ENCODE measurements around the gene HTRA1. TPM values are rescaled to one million over a fixed set of nuclear protein-coding genes. Genes with fewer than 3 reads are reported as not detected.

Gene HTRA1
- total and polyA plus RNA-seq, 10 donors, result 18.3 to 63.7 (median 35.3) TPM

Small RNAs within 50 kb of the gene (microRNA-seq; reads per million reads assigned to microRNA genes)
- gene MIR3941, result 0 to 0.70 (median 0.28) reads per million in 3 donors

Small RNAs within 50 kb of the gene (small RNA-seq; reads per million reads assigned to genes)
- gene MIR3941, result 0 reads per million in 4 donors

Other genes with a start within 250 kb of the HTRA1 start
- not detected for gene BTBD16, start 190.3 kb upstream of the HTRA1 start, total RNA-seq
- gene BTBD16, start 190.3 kb upstream of the HTRA1 start, polyA plus RNA-seq, result under 1 TPM in 2 of 3 donors, not detected in 1; 0.04 to 0.10 TPM
- 10 to 100 TPM; 19.3 to 31.1 (median 24.1) TPM for gene PLEKHA1, start 86.8 kb upstream of the HTRA1 start, total RNA-seq
- 10 to 100 TPM in 1 of 3 donors, 1 to 10 TPM in 2; 7.9 to 10.6 (median 9.3) TPM for gene PLEKHA1, start 86.8 kb upstream of the HTRA1 start, polyA plus RNA-seq
- gene ARMS2, start 6.9 kb upstream of the HTRA1 start, total RNA-seq, result not detected
- not detected for gene ARMS2, start 6.9 kb upstream of the HTRA1 start, polyA plus RNA-seq
- under 1 TPM in 1 of 7 donors, not detected in 6; 0.03 TPM for gene DMBT1, start 99.2 kb downstream of the HTRA1 start, total RNA-seq
- gene DMBT1, start 99.2 kb downstream of the HTRA1 start, polyA plus RNA-seq, result under 1 TPM; 0.02 to 0.29 (median 0.02) TPM
- gene C10orf120, start 238.3 kb downstream of the HTRA1 start, total RNA-seq, result not detected
- gene C10orf120, start 238.3 kb downstream of the HTRA1 start, polyA plus RNA-seq, result not detected